Hepatocyte (in vitro differentiated cells): ENCODE data around the gene STPG2. TPM values are rescaled to one million over a fixed set of nuclear protein-coding genes. Genes with fewer than 3 reads are reported as not detected.

Experiments
- DNase-seq: peaks from one replicate; pipeline ENCODE4 v3.0.0-alpha.2; 2016; ENCODE audit warnings: low spot score
- H2AFZ ChIP-seq: fragments of 200-600 bp; sonication (generic); 2 replicates; pipeline ENCODE4 v1.6.0; 2016; ENCODE audit warnings: antibody characterized with exemption, mild to moderate bottlenecking
- H3K27ac ChIP-seq: fragments of 200-600 bp; sonication (generic); 2 replicates; pipeline ENCODE4 v1.5.1; 2016; ENCODE audit warnings: mild to moderate bottlenecking
- H3K27me3 ChIP-seq: fragments of 200-600 bp; sonication (generic); 2 replicates; pipeline ENCODE4 v1.6.1; 2016
- H3K36me3 ChIP-seq: fragments of 200-600 bp; sonication (generic); replicated peaks from 2 replicates; pipeline ENCODE4 v1.5.1; 2016; ENCODE audit warnings: low read depth; ENCODE audit not compliant: insufficient read depth
- H3K4me1 ChIP-seq: fragments of 200-600 bp; sonication (generic); 2 replicates; pipeline ENCODE4 v1.5.1; 2016; ENCODE audit warnings: mild to moderate bottlenecking, moderate library complexity; ENCODE audit not compliant: insufficient read depth
- H3K4me2 ChIP-seq: fragments of 200-600 bp; sonication (generic); 2 replicates; pipeline ENCODE4 v1.6.0; 2016
- H3K4me3 ChIP-seq: fragments of 200-600 bp; sonication (generic); 2 replicates; pipeline ENCODE4 v1.5.1; 2016; ENCODE audit warnings: mild to moderate bottlenecking
- H3K79me2 ChIP-seq: fragments of 200-600 bp; sonication (generic); 2 replicates; pipeline ENCODE4 v1.6.0; 2017; ENCODE audit warnings: mild to moderate bottlenecking
- H3K9me2 ChIP-seq: fragments of 200-600 bp; sonication (generic); replicated peaks from 2 replicates; pipeline ENCODE4 v1.6.0; 2017; ENCODE audit warnings: mild to moderate bottlenecking; ENCODE audit not compliant: insufficient read depth
- H3K9me3 ChIP-seq: fragments of 200-600 bp; sonication (generic); 2 replicates; pipeline ENCODE4 v1.5.1; 2016; ENCODE audit warnings: low read depth, mild to moderate bottlenecking
- H4K20me1 ChIP-seq: fragments of 200-600 bp; sonication (generic); 2 replicates; pipeline ENCODE4 v1.6.0; 2016; ENCODE audit warnings: mild to moderate bottlenecking; ENCODE audit not compliant: insufficient read depth, poor library complexity, severe bottlenecking
- EZH2 ChIP-seq: fragments of 200-600 bp; sonication (generic); IDR thresholded peaks from 2 replicates; pipeline ENCODE4 v1.6.1; 2016; ENCODE audit warnings: antibody characterized with exemption, mild to moderate bottlenecking, borderline replicate concordance
- EZH2phosphoT487 ChIP-seq: fragments of 200-600 bp; sonication (generic); IDR thresholded peaks from one replicate; pipeline ENCODE4 v1.6.1; 2018; ENCODE audit warnings: antibody characterized with exemption, mild to moderate bottlenecking, low read depth, moderate library complexity; ENCODE audit not compliant: unreplicated experiment, severe bottlenecking
- WGBS: methylation state at CpG from one replicate; pipeline ENCODE4 v1.1.6; 2016; ENCODE audit warnings: low lambda C conversion rate; ENCODE audit errors: missing lambda C conversion rate; 5-methylcytosine and 5-hydroxymethylcytosine counted together
- polyA plus RNA-seq: library from polyadenylated mRNA; unstranded; fragments of >200 nt; fragmentation: Nextera tagmentation; extraction: Ambion mirVana; gene quantifications from 2 replicates; pipeline ENCODE4 v1.2.1, GENCODE V29; 2016
- total RNA-seq: library from RNA; depleted of rRNA; stranded (reverse); fragments of >200 nt; gene quantifications from 2 replicates; pipeline ENCODE4 v1.2.3, GENCODE V29; 2014
- TF ChIP-seq, protein P1 (sequence below): fragments of 200-600 bp; sonication (generic); IDR thresholded peaks from 2 replicates; pipeline ENCODE4 v1.5.1; 2016; ENCODE audit warnings: antibody characterized with exemption, mild to moderate bottlenecking; ENCODE audit not compliant: poor library complexity

The STPG2 gene
- total and polyA plus RNA-seq, 2 experiments from 2014 or later: 0.17 to 0.98 TPM

DNA sequence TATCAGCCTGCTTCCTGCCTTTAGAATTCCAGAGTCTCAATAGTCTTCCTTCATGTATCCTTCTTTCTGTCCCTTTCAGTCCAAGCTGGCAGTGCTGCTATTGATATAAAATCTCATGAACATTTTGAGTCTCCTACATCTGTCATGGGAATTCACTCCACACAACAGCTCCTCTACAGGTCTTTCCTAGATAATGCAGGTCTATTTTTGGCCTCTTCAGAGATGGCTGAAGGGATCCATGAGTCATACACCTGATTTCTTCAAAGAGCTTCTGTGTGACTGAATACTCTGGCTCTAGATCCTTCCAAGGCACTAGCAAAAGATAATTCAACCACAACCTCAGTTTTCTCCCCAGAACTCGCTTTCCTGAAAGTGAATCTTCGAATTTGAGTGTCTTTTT, 115.4 kb downstream of the STPG2 start:
- TF ChIP-seq EZH2: no peak
- TF ChIP-seq, protein P1, sequence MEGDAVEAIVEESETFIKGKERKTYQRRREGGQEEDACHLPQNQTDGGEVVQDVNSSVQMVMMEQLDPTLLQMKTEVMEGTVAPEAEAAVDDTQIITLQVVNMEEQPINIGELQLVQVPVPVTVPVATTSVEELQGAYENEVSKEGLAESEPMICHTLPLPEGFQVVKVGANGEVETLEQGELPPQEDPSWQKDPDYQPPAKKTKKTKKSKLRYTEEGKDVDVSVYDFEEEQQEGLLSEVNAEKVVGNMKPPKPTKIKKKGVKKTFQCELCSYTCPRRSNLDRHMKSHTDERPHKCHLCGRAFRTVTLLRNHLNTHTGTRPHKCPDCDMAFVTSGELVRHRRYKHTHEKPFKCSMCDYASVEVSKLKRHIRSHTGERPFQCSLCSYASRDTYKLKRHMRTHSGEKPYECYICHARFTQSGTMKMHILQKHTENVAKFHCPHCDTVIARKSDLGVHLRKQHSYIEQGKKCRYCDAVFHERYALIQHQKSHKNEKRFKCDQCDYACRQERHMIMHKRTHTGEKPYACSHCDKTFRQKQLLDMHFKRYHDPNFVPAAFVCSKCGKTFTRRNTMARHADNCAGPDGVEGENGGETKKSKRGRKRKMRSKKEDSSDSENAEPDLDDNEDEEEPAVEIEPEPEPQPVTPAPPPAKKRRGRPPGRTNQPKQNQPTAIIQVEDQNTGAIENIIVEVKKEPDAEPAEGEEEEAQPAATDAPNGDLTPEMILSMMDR: no peak
- no peak for TF ChIP-seq EZH2phosphoT487
- H3K9me2 ChIP-seq: no peaks in the 10 kb centered on the region
- H3K36me3 ChIP-seq: no peaks in the 10 kb centered on the region
- no peaks in the 10 kb centered on the region for H3K79me2 ChIP-seq
- H3K9me3 ChIP-seq: peaks cover 4% of the 10 kb centered on the region
- H3K4me1 ChIP-seq: no peaks in the 10 kb centered on the region
- 69% methylated on average over 2 of the region's 2 CpGs for WGBS
- no peak overlapping the region for H3K4me3 ChIP-seq
- H3K27me3 ChIP-seq: no peaks in the 10 kb centered on the region
- no peaks in the 10 kb centered on the region for H4K20me1 ChIP-seq
- no peak overlapping the region for H3K4me2 ChIP-seq
- H2AFZ ChIP-seq: no peak overlapping the region
- DNase-seq: peak; percentile 29
- H3K27ac ChIP-seq: no peak overlapping the region

DNA sequence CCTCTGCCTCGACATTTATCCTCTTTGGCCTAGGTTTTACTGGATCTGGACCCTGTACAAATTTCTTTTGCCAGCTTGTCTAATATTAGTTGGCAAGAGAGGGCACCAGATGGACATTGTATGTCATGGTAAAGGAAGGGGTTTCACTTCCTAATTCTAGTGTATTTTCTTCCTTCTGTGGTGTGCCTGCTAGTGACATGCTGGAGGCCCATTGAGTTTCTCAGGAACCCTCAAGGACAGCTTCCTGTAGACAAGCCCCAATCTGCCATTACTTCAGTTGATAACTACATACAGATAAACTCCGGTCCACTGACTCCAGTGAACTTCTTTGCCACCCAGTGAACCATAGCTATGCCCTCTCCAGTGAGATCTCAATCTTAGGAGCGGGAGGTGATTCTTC, 116.9 kb downstream of the STPG2 start:
- peaks cover 4% of the 10 kb centered on the region for H3K9me3 ChIP-seq
- TF ChIP-seq, protein P1: no peak
- TF ChIP-seq EZH2 (no peak), EZH2phosphoT487 (no peak)

DNA sequence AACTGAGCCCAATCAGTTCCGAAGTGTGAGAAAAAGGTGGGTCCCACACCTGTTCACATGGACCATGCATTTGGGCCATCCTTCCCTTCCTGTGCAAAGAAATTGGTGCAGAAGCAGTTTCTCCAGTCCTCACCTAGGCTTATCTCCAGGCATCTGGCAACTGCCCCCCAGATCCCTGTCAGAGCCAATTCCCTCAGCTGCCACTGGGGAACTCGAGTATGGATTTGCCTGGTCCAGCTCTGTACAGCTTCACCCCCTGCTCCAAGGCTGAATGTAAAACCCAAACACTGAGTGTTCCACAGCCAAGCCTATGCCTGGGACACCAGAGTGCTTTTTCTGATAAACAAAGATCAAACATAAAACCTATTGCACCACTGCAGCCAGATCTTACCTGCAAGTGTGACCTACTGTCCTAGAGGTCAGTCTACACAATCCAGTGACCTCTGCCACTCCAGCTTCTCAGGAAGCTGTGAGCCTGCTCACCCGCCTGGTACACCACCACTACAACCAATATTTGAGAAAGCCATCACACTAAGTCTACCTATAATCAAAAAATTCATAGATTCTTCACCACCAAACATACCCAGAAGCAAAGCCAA, 136.4 kb downstream of the STPG2 start:
- no peaks in the 10 kb centered on the region for H4K20me1 ChIP-seq
- H3K27me3 ChIP-seq: no peaks in the 10 kb centered on the region
- H3K79me2 ChIP-seq: no peaks in the 10 kb centered on the region
- no peaks in the 10 kb centered on the region for H3K36me3 ChIP-seq
- whole genome bisulfite sequencing: 81% methylated on average over 3 of the region's 3 CpGs
- no peak overlapping the region for H2AFZ ChIP-seq
- no peak for DNase-seq
- no peaks in the 10 kb centered on the region for H3K9me3 ChIP-seq
- no peaks in the 10 kb centered on the region for H3K9me2 ChIP-seq
- H3K4me1 ChIP-seq: no peaks in the 10 kb centered on the region
- TF ChIP-seq EZH2phosphoT487 (no peak), EZH2 (no peak)
- TF ChIP-seq, protein P1: no peak
- no peak overlapping the region for H3K27ac ChIP-seq
- no peak overlapping the region for H3K4me3 ChIP-seq
- no peak overlapping the region for H3K4me2 ChIP-seq

More for the DNA sequence above, 116.9 kb downstream of the STPG2 start:
- WGBS: 94% methylated on average over 3 of the region's 3 CpGs
- DNase-seq: no peak
- Histone ChIP-seq H3K36me3 (no peaks in the 10 kb centered on the region), H3K27me3 (no peaks in the 10 kb centered on the region), H2AFZ (no peak overlapping the region), H3K4me1 (no peaks in the 10 kb centered on the region), H3K79me2 (no peaks in the 10 kb centered on the region), H3K27ac (no peak overlapping the region), H3K9me2 (no peaks in the 10 kb centered on the region), H3K4me3 (no peak overlapping the region), H4K20me1 (no peaks in the 10 kb centered on the region), H3K4me2 (no peak overlapping the region)
